GM19239 (cell line): ENCODE data around the gene XRCC6.
"Not testable (repeated sequence)": the region's sequence is repeated elsewhere in the genome, so short reads cannot be mapped to it uniquely, and the experiment has no call there.

Experiments used
- DNase-seq: peaks from one replicate; pipeline ENCODE4 v3.0.0; 2011; ENCODE audit warnings: low spot score; ENCODE audit not compliant: insufficient read length
- FAIRE-seq: peaks from 2 replicates; lab custom pipeline; 2011; peaks lifted over from hg19 to GRCh38; lab: Jason Lieb, UNC

Gene XRCC6

DNA sequence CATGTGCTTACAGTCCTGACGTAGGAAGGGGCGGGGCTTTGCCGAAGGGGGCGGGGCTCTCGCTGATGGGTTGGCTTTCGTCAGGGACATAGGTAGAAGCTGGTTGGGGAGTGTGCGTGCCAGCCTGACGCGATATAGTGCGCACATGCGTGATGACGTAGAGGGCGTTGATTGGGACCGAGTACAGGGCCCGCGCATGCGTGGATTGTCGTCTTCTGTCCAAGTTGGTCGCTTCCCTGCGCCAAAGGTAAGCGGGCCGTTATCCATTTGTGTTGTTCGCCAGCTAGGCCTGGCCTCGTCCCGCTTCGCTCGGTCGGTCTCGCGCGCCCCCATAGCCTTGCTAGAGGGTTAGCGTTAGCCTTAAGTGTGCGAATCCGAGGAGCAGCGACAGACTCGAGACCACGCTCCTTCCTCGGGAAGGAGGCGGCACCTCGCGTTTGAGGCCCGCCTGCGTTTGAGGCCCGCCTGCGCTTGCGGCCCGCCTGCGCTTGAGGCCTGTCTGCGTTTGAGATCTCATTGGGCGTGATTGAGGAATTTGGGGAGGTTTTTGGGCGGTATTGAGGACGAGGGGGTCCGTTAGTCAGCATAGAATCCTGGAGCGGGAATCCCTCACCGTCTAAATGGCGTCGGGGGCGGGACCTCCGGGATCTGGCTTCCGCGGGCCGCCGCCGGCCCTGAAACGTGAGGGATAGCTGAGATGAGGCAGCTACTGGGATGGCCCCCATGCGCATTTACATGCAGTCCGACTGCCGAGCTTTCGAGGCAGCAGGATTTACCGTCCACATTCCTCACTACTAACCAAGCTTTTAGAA lies at the start of gene XRCC6:
TSS of gene XRCC6 (plus strand) at position 197 of the 812 bp plus-strand sequence. CDS start 710 bp downstream, outside the sequence.
- DNase-seq, result peak; percentile 98
- FAIRE-seq, result peak; percentile 98

- FAIRE-seq, result no peak
- DNase-seq, result no peak
Observed at GRCh38 chr22:41571786-41572185, 49.3 kb upstream of the XRCC6 start.

DNA sequence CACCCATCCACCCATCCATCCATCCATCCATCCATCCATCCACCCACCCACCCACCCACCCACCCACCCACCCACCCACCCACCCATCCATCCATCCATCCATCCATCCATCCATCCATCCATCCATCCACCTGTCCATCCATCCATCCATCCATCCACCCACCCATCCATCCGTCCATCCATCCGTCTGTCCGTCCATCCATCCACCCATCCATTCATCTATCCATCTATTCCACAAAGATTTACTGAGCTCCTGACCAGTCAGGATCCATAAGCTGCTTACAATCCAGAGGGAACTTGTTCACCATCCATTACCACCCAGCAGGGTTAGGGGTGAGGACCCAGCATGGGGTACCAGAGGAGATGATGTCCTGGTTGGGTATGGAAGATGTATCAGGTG lies 48.8 kb upstream of the XRCC6 start:
- DNase-seq, FAIRE-seq: not testable (repeated sequence)

GRCh38 chr22:41573677-41574076 lies 47.4 kb upstream of the XRCC6 start:
- FAIRE-seq, result no peak

DNA sequence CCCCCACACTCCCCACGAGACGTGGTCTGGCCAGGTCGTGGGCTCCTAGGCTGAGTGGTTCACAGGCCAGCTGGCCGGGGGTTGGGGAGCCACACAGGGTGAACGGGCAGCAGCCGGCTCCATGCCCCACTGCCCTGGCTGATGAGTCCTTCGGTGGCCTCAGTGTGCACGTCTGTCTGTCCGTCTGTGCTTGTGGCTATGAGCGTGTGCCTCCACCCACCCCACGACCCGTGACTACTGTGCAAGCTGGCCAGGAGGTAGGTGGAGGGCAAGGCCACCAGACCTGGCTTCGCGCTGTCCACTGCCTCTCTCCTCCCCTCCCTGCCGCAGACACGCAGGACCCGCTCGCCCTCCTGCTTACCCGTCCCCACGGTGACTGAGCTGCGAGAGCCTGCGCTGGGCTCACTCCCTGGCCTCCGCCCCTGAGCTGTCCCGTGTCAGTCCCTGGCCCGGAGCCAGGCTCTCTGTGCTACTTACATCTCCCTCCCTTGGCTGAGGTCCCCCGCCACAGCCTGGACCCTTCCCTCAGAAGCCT lies 46.2 kb upstream of the XRCC6 start:
- no peak for FAIRE-seq
- DNase-seq, result no peak

More at GRCh38 chr22:41573677-41574076, 47.4 kb upstream of the XRCC6 start:
- DNase-seq, result no peak

- DNase-seq, result no peak
- FAIRE-seq, result no peak
Observed at GRCh38 chr22:41575533-41575932, 45.6 kb upstream of the XRCC6 start.

DNA sequence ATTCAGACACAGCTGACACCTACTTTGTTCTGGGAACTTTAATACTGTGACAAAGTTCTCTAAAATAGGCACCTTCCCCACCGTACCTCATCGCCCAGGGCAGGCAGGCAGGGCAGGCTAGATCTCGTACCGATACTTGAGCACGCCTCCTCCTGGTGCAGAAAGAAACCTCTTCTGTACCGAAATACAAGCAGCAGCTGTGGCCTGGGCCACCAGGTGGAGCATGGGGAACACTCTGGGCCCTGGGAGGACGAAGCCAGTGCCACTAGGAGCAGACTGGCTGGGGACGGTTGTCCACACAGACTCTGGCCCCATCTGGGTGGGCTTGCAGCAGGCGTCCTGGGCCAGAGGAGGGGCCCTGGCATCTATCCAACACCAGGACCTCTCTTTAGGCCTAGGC lies 44.2 kb upstream of the XRCC6 start:
- no peak for FAIRE-seq
- peak; percentile 52 for DNase-seq

- DNase-seq, result no peak
- no peak for FAIRE-seq
Observed at GRCh38 chr22:41578114-41578513, 43.0 kb upstream of the XRCC6 start.

- DNase-seq (no peak), FAIRE-seq (no peak)
Observed at GRCh38 chr22:41578818-41579217, 42.3 kb upstream of the XRCC6 start.

DNA sequence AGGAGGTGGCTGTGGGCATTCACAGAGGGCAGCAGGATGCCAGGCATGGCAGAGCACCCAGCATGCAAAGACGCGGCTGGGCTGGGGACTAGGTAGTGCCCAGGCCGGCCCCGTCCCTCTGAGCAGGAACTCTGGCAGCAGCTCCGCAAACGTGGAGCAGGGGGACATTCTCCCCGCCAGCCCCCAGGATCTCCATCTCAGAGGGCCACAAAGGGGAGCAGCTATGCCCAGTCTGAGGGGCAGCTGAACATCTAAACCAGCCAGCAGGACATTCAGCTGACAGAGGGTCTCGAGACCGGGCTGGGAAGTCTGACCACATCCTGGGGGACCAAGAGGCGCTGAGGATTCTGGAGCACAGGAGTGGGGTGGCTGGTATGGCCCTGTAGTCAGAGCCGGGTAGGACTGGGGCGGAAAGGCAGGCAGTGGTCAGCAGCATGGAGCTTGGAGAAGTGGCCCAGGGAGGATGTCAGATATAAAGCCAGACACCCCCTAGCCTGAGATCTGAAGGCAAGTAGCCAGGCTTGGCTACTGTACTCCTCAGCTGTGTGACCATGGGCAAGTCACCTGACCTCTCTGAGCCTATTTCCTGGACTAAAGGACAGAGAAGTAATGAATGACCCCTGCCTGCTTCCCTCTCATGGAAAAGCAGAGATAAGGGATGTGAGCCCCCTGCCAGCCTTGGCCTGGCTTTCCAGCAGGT lies 41.6 kb upstream of the XRCC6 start:
- FAIRE-seq, result no peak
- no peak for DNase-seq

DNA sequence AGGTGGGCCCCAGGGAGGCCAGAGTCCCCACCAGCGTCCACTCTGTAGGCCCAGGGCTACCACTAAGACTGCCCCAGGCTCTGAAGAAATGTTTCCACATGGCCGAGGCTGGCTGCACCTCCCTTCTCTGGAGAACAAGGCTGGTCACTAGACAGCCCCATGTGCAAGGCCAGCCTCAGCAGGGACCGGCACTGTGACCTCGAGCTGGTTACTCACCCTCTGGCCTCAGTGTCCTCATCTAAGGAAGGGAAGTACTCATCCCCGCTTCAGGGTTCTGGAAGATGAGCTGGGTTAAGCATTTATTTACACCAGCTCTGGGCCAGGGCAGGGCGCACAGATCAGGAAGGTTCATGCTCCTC lies 41.1 kb upstream of the XRCC6 start:
- no peak for FAIRE-seq
- DNase-seq, result no peak

DNA sequence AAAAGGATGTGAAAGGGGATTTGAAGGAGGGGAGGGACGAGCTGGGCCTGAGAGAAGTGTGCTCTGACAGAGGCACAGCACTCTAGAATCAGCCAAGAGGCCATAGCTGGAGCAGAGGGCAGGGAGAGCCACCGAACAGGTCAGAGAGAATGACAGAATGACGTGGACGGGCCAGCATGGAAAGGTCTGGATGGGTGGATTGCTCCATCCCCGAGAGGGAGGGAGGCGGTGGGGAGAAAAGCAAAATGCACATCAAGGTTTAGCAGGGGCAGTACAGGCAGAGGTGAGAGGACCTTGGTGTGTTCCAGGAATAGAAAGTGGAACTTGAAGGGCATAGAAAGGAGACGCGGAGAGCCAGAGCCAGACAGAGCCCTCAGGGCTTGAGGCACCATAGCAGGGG lies 38.4 kb upstream of the XRCC6 start:
- FAIRE-seq (no peak), DNase-seq (no peak)

GRCh38 chr22:41584881-41585280 lies 36.2 kb upstream of the XRCC6 start:
- DNase-seq (no peak), FAIRE-seq (no peak)

DNA sequence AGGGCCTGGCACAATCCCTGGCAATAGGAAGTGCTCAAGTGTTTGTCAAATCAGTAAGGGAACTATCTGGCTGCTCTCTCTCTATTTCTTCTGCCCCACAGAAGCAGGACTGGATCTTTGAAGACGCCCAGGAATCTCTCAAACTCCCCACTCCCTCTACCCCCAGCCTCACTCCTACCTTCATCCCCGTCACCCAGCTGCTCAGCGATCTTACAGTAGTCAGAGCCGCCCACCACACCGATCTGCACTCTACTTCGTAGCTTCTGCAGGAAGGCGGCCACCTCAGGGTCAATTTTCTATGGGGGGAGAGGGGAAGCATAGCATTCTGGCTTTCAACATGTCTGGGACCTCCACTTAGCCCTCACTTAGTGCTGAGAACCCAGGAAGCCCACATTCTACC lies 35.2 kb upstream of the XRCC6 start:
- DNase-seq (no peak), FAIRE-seq (no peak)

DNA sequence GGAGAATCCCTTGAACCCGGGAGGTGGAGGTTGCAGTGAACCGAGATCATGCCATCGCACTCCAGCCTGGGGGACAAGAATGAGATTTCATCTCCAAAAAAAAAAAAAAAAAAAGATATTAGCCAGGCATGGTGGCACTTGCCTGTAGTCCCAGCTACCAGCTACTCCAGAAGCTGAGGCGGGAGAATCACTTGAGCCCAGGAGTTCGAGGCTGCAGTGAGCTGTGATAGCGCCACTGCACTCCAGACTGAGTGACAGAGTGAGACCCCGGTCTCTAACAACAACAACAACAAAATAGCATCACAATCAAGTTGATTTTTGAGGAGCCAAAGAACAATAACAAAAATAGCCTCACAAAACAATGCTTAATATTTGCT lies 33.8 kb upstream of the XRCC6 start:
- no peak for DNase-seq
- FAIRE-seq, result no peak

- peak; percentile 99 for FAIRE-seq
Observed at GRCh38 chr22:41589391-41590241, 31.5 kb upstream of the XRCC6 start, which contains the start of gene PMM1. Gene PMM1 (minus strand): TSS chr22:41589840. CDS start chr22:41589805, 35 bp downstream.

GRCh38 chr22:41593336-41593960 lies 27.6 kb upstream of the XRCC6 start:
- DNase-seq, FAIRE-seq: not testable (repeated sequence)

More at GRCh38 chr22:41589391-41590241, 31.5 kb upstream of the XRCC6 start, which contains the start of gene PMM1:
- peak; percentile 100 for DNase-seq

DNA sequence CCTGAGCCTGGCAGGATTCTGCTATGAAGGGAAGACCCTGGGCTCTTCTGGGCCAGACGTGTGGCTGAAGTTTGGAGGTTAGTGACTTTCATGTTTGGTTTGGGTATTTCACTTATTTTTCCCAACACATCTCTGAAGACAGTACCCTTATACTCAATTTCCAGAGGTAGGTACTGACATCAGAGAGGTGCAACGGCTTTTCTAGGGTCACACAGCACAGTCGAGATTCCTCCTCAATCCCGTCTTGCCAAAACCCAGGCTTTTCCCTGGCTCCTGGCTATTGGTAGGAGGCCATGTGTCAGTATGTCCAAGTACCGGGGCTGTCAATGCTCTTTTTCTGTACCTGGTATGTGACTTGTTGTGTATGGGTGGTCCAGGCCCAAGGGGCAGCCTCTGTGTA lies 25.4 kb upstream of the XRCC6 start:
- no peak for DNase-seq
- no peak for FAIRE-seq

DNA sequence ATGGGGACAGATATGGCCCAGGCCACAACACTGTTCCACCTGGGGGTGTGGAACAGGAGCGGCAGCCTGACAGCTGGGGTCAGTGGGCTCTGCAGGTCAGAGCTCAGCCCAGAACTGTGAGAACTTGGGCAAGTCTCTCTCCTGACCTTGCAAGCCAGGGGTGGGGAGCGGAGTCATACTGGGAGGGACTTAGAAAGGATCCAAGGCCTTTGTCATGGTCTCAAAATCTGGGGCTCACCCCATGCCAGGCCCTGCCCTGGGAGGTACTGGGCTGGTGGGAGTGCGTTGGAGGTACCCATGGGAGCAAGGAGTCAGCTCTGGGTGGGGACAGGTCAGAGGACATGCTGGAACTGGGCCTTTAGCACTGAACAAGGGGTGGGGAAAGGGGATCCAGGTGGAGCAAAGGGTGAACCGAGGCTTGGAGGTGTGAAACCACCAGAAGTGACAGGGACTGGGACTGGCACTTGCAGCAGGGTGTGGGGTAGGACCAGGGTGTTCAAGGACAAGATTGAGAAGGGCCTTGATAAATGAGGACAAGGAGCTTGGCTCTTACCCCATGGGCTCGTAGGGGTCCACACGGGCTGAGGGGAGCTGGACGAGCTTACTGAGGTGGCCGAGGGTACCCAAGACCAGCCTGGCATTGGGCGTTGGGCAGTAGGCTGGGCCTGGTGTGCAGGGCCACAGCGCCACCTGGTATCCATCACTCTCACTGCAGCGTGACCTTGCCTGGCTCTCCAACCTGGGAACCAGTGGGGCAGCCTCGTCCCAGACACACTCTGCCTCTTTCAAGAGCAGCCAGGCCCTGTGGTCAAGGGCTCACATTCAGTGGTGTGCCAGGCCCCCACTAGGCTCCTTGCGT lies 24.1 kb upstream of the XRCC6 start:
- DNase-seq (no peak), FAIRE-seq (no peak)
